ENCODE measurements around the gene ELF4. TPM values are rescaled to one million over a fixed set of nuclear protein-coding genes. Genes with fewer than 3 reads are reported as not detected.

ELF4 gene
- total RNA-seq, 4 donors from 2014 or later = 6.2 to 9.9 (median 9.4) TPM

- TF ChIP-seq CTCF (IDR thresholded peaks at IDR 0.05) (no peak), EP300 (IDR thresholded peaks at IDR 0.05) (no peak), POLR2AphosphoS5 (IDR thresholded peaks at IDR 0.05) (no peak), POLR2A (IDR thresholded peaks at IDR 0.05; ENCODE audit: low read depth) (no peak)
- intact Hi-C loops (cut with DNase I) = no loop called here
- no peak overlapping the region for H3K4me3 ChIP-seq
- no peak overlapping the region for H3K27ac ChIP-seq (replicated peaks in 1 of 4)
- no peak for DNase-seq (ENCODE audit: extremely low spot score)
- 72% methylated on average over 5 of the region's 5 CpGs for WGBS
- no peaks in the 10 kb centered on the region for H3K9me3 ChIP-seq
- H3K36me3 ChIP-seq = peaks cover 8 to 86% (median 57%) of the 10 kb centered on the region in 4 donors
- no peaks in the 10 kb centered on the region for H3K4me1 ChIP-seq
- H3K27me3 ChIP-seq = no peaks in the 10 kb centered on the region
These were observed 26.2 kb upstream of the ELF4 start for GRCh38 chrX:130136496-130136895.

- 88% methylated on average over 5 of the region's 5 CpGs for WGBS
- Histone ChIP-seq H3K36me3 (peaks cover 4 to 89% (median 42%) of the 10 kb centered on the region in 4 donors), H3K27ac (replicated peaks in 1 of 4) (no peak overlapping the region), H3K9me3 (no peaks in the 10 kb centered on the region), H3K4me3 (no peak overlapping the region), H3K27me3 (no peaks in the 10 kb centered on the region), H3K4me1 (peaks cover 0 to 1% (median under 1%) of the 10 kb centered on the region in 4 donors)
- intact Hi-C loops (cut with DNase I) = no loop called here
- no peak for DNase-seq (ENCODE audit: extremely low spot score)
- TF ChIP-seq CTCF (IDR thresholded peaks at IDR 0.05) (no peak), EP300 (IDR thresholded peaks at IDR 0.05) (no peak), POLR2AphosphoS5 (IDR thresholded peaks at IDR 0.05) (no peak), POLR2A (IDR thresholded peaks at IDR 0.05; ENCODE audit: low read depth) (no peak)
These were observed 20.7 kb upstream of the ELF4 start for GRCh38 chrX:130130990-130131389.

DNA sequence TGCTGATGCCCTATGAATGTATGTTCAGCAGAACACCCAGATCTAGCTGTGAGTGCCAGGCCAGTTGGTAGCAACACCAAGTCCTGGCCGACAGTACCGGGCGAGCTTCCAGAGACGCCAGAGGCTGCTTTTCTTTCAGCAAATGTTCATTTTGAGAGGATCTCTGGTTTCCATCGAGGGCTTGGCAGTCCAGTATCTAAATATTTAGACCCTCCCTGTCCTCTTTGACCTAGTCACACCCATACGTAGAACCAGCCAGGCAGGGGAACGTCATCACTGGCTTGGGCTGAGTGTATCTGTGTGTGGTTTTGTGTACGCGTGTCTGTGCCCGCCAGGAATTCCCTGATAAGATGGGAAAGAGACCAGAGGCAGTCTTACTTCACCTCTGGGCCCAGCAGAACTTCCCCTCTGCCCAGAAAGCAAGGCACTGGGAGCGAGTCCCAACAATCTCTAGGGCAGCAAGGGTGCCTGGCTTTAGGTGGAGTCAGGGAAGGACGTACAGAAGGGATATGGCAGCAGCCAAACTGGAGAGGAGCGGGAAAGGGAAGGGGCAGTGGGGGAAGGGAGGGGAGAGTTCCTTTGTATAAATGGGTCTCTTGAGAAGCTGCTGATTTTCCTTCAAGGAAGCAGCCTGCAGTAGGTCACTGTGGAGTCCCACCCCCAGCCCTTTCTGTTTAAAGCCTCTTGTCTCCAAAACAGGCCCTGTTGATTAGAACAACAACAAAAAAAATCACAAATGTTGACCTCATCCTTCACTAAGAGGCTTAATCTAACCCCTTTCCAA lies 15.0 kb upstream of the ELF4 start:
- Histone ChIP-seq H3K36me3 (peaks cover 0 to 39% (median 11%) of the 10 kb centered on the region in 4 donors), H3K27ac (replicated peaks in 1 of 4) (peak overlapping the region; percentile 58 to 66 (median 63)), H3K4me3 (no peak overlapping the region), H3K27me3 (no peaks in the 10 kb centered on the region), H3K9me3 (no peaks in the 10 kb centered on the region), H3K4me1 (peaks cover 4 to 31% (median 15%) of the 10 kb centered on the region in 4 donors)
- 42% methylated on average over 13 of the region's 13 CpGs for WGBS
- no peak for DNase-seq (ENCODE audit: extremely low spot score)
- TF ChIP-seq EP300 (IDR thresholded peaks at IDR 0.05) = no peak
- TF ChIP-seq POLR2AphosphoS5 (IDR thresholded peaks at IDR 0.05) = peak; percentile 26 to 28
- intact Hi-C loops (cut with DNase I) = no loop called here

- Histone ChIP-seq H3K4me3 (no peak overlapping the region), H3K4me1 (peaks cover 4 to 36% (median 20%) of the 10 kb centered on the region in 4 donors), H3K9me3 (no peaks in the 10 kb centered on the region), H3K27ac (replicated peaks in 1 of 4) (peak overlapping the region; percentile 58 to 66 (median 63)), H3K27me3 (no peaks in the 10 kb centered on the region), H3K36me3 (peaks cover 0 to 32% (median 6%) of the 10 kb centered on the region in 4 donors)
- intact Hi-C loops (cut with DNase I) = loop anchor here (5.0 kb wide), 3 partner anchors 42 to 68 kb away; partner anchors contain the start of gene RAB33A
- DNase-seq (ENCODE audit: extremely low spot score) = no peak
- TF ChIP-seq EP300 (IDR thresholded peaks at IDR 0.05) = no peak
- TF ChIP-seq POLR2AphosphoS5 (IDR thresholded peaks at IDR 0.05) = no peak
- TF ChIP-seq CTCF (IDR thresholded peaks at IDR 0.05) = no peak
- no peak for TF ChIP-seq POLR2A (IDR thresholded peaks at IDR 0.05; ENCODE audit: low read depth)
- WGBS = 67% methylated on average over 4 of the region's 4 CpGs
These were observed 14.3 kb upstream of the ELF4 start for GRCh38 chrX:130124577-130124976.

- H3K4me1 ChIP-seq = peaks cover 7 to 41% (median 35%) of the 10 kb centered on the region in 4 donors
- H3K27ac ChIP-seq (replicated peaks in 1 of 4) = peak overlapping the region; percentile 72 to 79 (median 74)
- H3K9me3 ChIP-seq = no peaks in the 10 kb centered on the region
- DNase-seq (ENCODE audit: extremely low spot score) = no peak
- H3K36me3 ChIP-seq = peaks cover 0 to 4% (median 0%) of the 10 kb centered on the region in 4 donors
- WGBS = 77% methylated on average over 13 of the region's 13 CpGs
- intact Hi-C loops (cut with DNase I) = loop anchor here (5.0 kb wide), 3 partner anchors 39 to 71 kb away; partner anchors contain the start of gene RAB33A
- no peak for TF ChIP-seq POLR2A (IDR thresholded peaks at IDR 0.05; ENCODE audit: low read depth)
- TF ChIP-seq CTCF (IDR thresholded peaks at IDR 0.05) = no peak
- TF ChIP-seq POLR2AphosphoS5 (IDR thresholded peaks at IDR 0.05) = no peak
- no peak for TF ChIP-seq EP300 (IDR thresholded peaks at IDR 0.05)
- H3K4me3 ChIP-seq = peak overlapping the region; percentile 38 to 59 (median 48)
- no peaks in the 10 kb centered on the region for H3K27me3 ChIP-seq
These were observed 11.2 kb upstream of the ELF4 start for GRCh38 chrX:130121505-130121800.

Measured in esophagus muscularis mucosa (tissue), 4 donors.